Mesothelial cell of epicardium (in vitro differentiated cells): Measurements from ENCODE around the gene C1orf216. TPM values are rescaled to one million over a fixed set of nuclear protein-coding genes. Genes with fewer than 3 reads are reported as not detected.

Source experiments
- DNase-seq, 2 experiments: peaks; one replicate each; pipeline ENCODE4 v3.0.0; 2021; ENCODE audit warnings: low spot score in 2 of 2; ENCODE audit not compliant: unreplicated experiment in 2 of 2
- H3K27ac Mint-ChIP-seq: 2 replicates; pipeline ENCODE4 v1.8.0; 2021; ENCODE audit warnings: mixed read lengths
- H3K27me3 Mint-ChIP-seq: 2 replicates; pipeline ENCODE4 v1.8.0; 2021; ENCODE audit warnings: low read depth, mixed read lengths
- H3K36me3 Mint-ChIP-seq: 2 replicates; pipeline ENCODE4 v1.8.0; 2021; ENCODE audit warnings: mixed read lengths
- H3K4me1 Mint-ChIP-seq: 2 replicates; pipeline ENCODE4 v1.8.0; 2021; ENCODE audit warnings: mixed read lengths
- H3K4me3 Mint-ChIP-seq: 2 replicates; pipeline ENCODE4 v1.8.0; 2021; ENCODE audit warnings: mild to moderate bottlenecking, moderate library complexity, mixed read lengths
- H3K9me3 Mint-ChIP-seq: 2 replicates; pipeline ENCODE4 v1.8.0; 2021; ENCODE audit warnings: mixed read lengths
- CTCF ChIP-seq: fragments of 200-600 bp; sonication (generic); IDR thresholded peaks from one replicate; pipeline ENCODE4 v1.5.0; 2021; ENCODE audit warnings: antibody characterized with exemption; ENCODE audit not compliant: unreplicated experiment
- total RNA-seq: library from RNA; stranded (reverse); gene quantifications from 3 replicates; pipeline ENCODE4 v1.2.1, GENCODE V29; 2021

C1orf216 gene
- total RNA-seq, 1 donor from 2014 or later, result 11.2 TPM

- H3K36me3 Mint-ChIP-seq, result no peaks in the 10 kb centered on the region
- no peak for TF ChIP-seq CTCF
- DNase-seq, result no peak
- H3K27ac Mint-ChIP-seq, result no peak overlapping the region
- H3K4me3 Mint-ChIP-seq, result no peak overlapping the region
- no peaks in the 10 kb centered on the region for H3K27me3 Mint-ChIP-seq
- no peaks in the 10 kb centered on the region for H3K9me3 Mint-ChIP-seq
- H3K4me1 Mint-ChIP-seq, result no peaks in the 10 kb centered on the region
These were observed 35.1 kb upstream of the C1orf216 start for GRCh38 chr1:35753626-35754260.

GRCh38 chr1:35748326-35748725 is 29.6 kb upstream of the C1orf216 start:
- Mint-ChIP-seq H3K4me3 (no peak overlapping the region), H3K4me1 (no peaks in the 10 kb centered on the region), H3K27ac (no peak overlapping the region), H3K27me3 (no peaks in the 10 kb centered on the region), H3K9me3 (no peaks in the 10 kb centered on the region), H3K36me3 (peaks cover 7% of the 10 kb centered on the region)
- no peak for DNase-seq
- no peak for TF ChIP-seq CTCF

GRCh38 chr1:35745124-35745730 is 26.5 kb upstream of the C1orf216 start:
- Mint-ChIP-seq H3K9me3 (no peaks in the 10 kb centered on the region), H3K36me3 (peaks cover 9% of the 10 kb centered on the region), H3K27me3 (no peaks in the 10 kb centered on the region), H3K4me3 (no peak overlapping the region), H3K27ac (no peak overlapping the region), H3K4me1 (no peaks in the 10 kb centered on the region)
- no peak for DNase-seq
- TF ChIP-seq CTCF, result no peak

- Mint-ChIP-seq H3K4me1 (no peaks in the 10 kb centered on the region), H3K4me3 (no peak overlapping the region), H3K27me3 (no peaks in the 10 kb centered on the region), H3K27ac (no peak overlapping the region), H3K9me3 (no peaks in the 10 kb centered on the region), H3K36me3 (peaks cover 9% of the 10 kb centered on the region)
- TF ChIP-seq CTCF, result no peak
- no peak for DNase-seq
These were observed 18.4 kb upstream of the C1orf216 start for GRCh38 chr1:35737120-35737519.

- Mint-ChIP-seq H3K27ac (no peak overlapping the region), H3K9me3 (no peaks in the 10 kb centered on the region), H3K36me3 (no peaks in the 10 kb centered on the region), H3K27me3 (no peaks in the 10 kb centered on the region), H3K4me3 (no peak overlapping the region), H3K4me1 (peaks cover 15% of the 10 kb centered on the region)
- no peak for DNase-seq
- TF ChIP-seq CTCF, result no peak
These were observed 8.9 kb upstream of the C1orf216 start for GRCh38 chr1:35727434-35728040.
